SHP77 treated with DMSO at 0.1 percent for 48 hours (cell line): ENCODE measurements around the gene WDR81.
A peak's percentile ranks its signal among the peaks of the same experiment; 100 is the strongest.

Experiments
- DNase-seq: peaks from one replicate; lab custom pipeline; 2025; lab: John Stamatoyannopoulos, UW

Gene WDR81

GRCh38 chr17:1782171-1782567 is 57.7 kb downstream of the WDR81 start:
- no peak for DNase-seq

DNA sequence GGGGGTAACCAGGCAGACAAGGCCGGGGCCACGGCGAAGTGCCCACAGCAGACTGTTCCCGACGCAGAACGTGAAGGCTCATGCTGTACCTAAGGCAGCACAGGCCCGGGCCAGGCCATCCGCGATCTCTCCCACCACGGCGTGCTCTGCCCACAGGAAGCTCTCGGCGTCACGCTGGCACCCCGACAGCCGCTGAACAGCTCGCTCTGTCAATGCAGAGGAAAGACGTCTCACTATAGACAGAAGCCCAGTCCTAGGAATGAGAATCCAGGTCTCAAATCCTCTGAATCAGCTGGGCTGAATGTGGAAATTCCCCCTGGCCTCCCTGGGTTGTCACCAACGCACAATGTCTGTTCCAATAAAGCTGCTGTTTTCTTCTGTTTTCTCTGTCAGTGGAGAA is 58.8 kb downstream of the WDR81 start:
- no peak for DNase-seq

GRCh38 chr17:1783834-1784611 is 59.5 kb downstream of the WDR81 start:
- DNase-seq = peak; percentile 54

GRCh38 chr17:1785930-1786329 is 61.4 kb downstream of the WDR81 start:
- no peak for DNase-seq

- DNase-seq = no peak
Observed at GRCh38 chr17:1786708-1787107, 62.2 kb downstream of the WDR81 start.

DNA sequence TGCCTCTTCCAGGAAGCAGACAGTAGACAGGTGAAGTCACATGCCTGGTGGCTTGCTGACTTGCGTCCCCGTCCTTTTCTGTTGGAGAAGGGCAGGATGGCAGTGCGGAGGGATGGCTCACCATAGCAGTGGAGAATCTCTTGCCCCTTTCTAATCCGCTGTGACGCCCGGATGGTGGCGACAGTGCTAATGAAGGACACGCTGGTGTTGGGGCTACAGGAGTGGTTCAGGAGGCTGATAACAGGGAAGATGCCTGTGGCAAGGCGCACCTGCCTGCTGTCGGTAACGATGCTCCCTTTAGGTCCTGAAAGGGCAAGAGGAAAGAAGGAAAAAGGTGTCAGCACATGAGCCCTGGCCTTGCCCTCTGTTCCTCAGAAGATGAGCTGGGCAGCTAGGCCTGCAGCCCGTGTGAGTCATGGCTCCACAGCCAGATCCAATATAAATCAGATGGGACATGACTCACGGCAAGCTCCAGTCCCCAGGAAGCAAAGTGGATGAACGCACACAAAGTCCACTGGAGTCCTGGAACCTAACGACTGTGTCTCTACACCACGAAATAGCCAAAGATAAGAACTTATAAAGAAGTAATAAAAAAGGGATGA is 62.9 kb downstream of the WDR81 start:
- no peak for DNase-seq
